Measurements from ENCODE around the gene OR6S1. TPM values are rescaled to one million over a fixed set of nuclear protein-coding genes. Genes with fewer than 3 reads are reported as not detected.
"Not testable (repeated sequence)": the region's sequence is repeated elsewhere in the genome, so short reads cannot be mapped to it uniquely, and the experiment has no call there.

OR6S1 gene
- total RNA-seq, 1 experiment from 2014 or later, result not detected

DNA sequence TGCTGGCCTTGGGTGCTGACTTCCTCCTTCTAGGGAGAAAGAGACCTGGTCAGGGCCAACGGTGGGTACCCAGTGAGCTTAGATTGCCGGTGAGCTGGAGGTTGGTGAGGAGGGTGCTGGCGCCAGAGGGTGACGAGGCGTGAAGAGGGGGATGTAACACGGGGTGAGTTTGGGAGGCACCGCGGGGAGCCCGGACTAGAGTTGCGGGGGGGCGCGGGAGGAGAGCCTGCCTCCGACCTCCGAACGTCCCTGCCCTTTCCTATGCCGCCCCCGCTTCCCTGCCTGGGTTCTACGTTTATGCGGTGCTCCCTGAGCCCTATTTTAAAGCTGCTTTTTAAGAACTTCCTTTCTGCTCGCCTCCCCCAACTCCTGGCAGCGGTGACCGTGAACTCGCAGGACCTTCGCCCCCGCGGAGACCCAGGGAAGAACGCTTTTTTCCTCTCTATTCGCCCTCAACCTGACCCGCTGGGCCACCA is 18.6 kb downstream of the OR6S1 start:
- H3K4me1 ChIP-seq (ENCODE audit: low read length), result peaks cover 18% of the 10 kb centered on the region; the same call in 1 of the 2 replicates
- H3K79me2 ChIP-seq (ENCODE audit: low read length), result no peaks in the 10 kb centered on the region
- DNase-seq, result no peak
- H3K36me3 ChIP-seq (ENCODE audit: insufficient read depth, low read length), result no peaks in the 10 kb centered on the region
- H2AFZ ChIP-seq (ENCODE audit: low read length), result 0 out of 2 replicates have a peak overlapping the region, but pooled peaks have one; percentile 38
- no peaks in the 10 kb centered on the region for H3K9me2 ChIP-seq (replicated peaks; ENCODE audit: insufficient read depth, low read length)
- no peak overlapping the region for H3K27ac ChIP-seq (ENCODE audit: low read length)
- no peaks in the 10 kb centered on the region for H4K20me1 ChIP-seq (ENCODE audit: insufficient read depth, low read depth, low read length)
- H3K9ac ChIP-seq (ENCODE audit: low read length), result peak overlapping the region; percentile 18; the same call in 1 of the 2 replicates
- H3K27me3 ChIP-seq (ENCODE audit: low read length), result no peaks in the 10 kb centered on the region
- H3K4me2 ChIP-seq (ENCODE audit: low read depth, low read length, poor library complexity, severe bottlenecking), result peak overlapping the region; percentile 20
- peak overlapping the region; percentile 44; the same call in 1 of the 2 replicates for H3K4me3 ChIP-seq (ENCODE audit: low read length)
- no peaks in the 10 kb centered on the region for H3K9me3 ChIP-seq (ENCODE audit: low read length)

- no peaks in the 10 kb centered on the region for H3K9me3 ChIP-seq (ENCODE audit: low read length)
- no peak overlapping the region for H2AFZ ChIP-seq (ENCODE audit: low read length)
- no peaks in the 10 kb centered on the region for H3K9me2 ChIP-seq (replicated peaks; ENCODE audit: insufficient read depth, low read length)
- H3K27ac ChIP-seq (ENCODE audit: low read length), result no peak overlapping the region
- no peaks in the 10 kb centered on the region for H3K79me2 ChIP-seq (ENCODE audit: low read length)
- no peak for DNase-seq
- H3K4me1 ChIP-seq (ENCODE audit: low read length), result peaks cover 21% of the 10 kb centered on the region; the same call in 1 of the 2 replicates
- no peaks in the 10 kb centered on the region for H3K27me3 ChIP-seq (ENCODE audit: low read length)
- no peaks in the 10 kb centered on the region for H4K20me1 ChIP-seq (ENCODE audit: insufficient read depth, low read depth, low read length)
- H3K4me3 ChIP-seq (ENCODE audit: low read length), result no peak overlapping the region
- H3K9ac ChIP-seq (ENCODE audit: low read length), result no peak overlapping the region
- H3K36me3 ChIP-seq (ENCODE audit: insufficient read depth, low read length), result no peaks in the 10 kb centered on the region
- no peak overlapping the region for H3K4me2 ChIP-seq (ENCODE audit: low read depth, low read length, poor library complexity, severe bottlenecking)
Measured at GRCh38 chr14:20620798-20621478, 20.6 kb downstream of the OR6S1 start.

DNA sequence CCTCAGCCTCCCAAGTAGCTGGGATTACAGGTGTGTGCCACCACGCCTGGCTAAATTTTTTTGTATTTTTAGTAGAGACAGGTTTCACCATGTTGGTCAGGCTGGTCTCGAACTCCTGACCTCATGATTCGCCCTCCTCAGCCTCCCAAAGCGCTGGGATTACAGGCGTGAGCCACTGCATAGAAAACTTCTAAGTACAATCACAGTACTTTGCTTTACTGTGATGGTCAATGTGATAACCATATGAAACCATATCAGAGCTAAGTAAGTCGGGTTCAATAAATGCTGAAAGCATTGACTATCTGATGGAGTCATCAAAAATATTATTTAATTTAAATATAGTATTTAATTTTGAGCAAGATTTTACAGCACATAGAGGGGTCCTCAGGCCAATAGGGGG is 21.8 kb downstream of the OR6S1 start:
- not testable (repeated sequence) for H3K36me3 ChIP-seq (ENCODE audit: insufficient read depth, low read length); H3K27ac ChIP-seq (ENCODE audit: low read length); H3K4me3 ChIP-seq (ENCODE audit: low read length); H4K20me1 ChIP-seq (ENCODE audit: insufficient read depth, low read depth, low read length); H3K9me2 ChIP-seq (replicated peaks; ENCODE audit: insufficient read depth, low read length); H3K27me3 ChIP-seq (ENCODE audit: low read length); H3K4me2 ChIP-seq (ENCODE audit: low read depth, low read length, poor library complexity, severe bottlenecking); H3K79me2 ChIP-seq (ENCODE audit: low read length); H3K9me3 ChIP-seq (ENCODE audit: low read length); H2AFZ ChIP-seq (ENCODE audit: low read length); H3K9ac ChIP-seq (ENCODE audit: low read length); DNase-seq
- peaks cover 24% of the 10 kb centered on the region for H3K4me1 ChIP-seq (ENCODE audit: low read length)

DNA sequence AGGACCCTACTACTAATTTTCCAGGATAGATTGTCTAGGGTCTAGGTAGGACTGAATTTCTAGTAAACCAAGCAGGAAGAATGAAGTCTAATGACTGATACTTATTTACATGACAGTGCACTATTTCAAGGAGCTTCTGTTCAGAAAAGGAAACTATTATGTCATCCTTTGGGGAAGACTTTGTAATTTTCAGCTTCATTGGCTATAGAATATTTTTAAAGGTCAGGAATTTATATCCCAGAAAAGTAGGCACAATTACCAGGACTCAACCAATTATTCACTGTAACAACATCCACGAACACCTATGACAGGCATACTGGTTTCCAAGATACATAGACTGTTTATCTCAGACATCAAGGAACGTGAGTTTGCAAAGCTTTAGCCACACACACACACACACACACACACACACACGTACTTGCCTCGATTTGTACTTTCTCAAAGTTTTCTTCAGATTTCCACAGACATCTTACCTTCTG is 23.2 kb downstream of the OR6S1 start:
- H3K9me3 ChIP-seq (ENCODE audit: low read length), result no peaks in the 10 kb centered on the region
- no peak overlapping the region for H3K27ac ChIP-seq (ENCODE audit: low read length)
- no peak for DNase-seq
- no peaks in the 10 kb centered on the region for H3K79me2 ChIP-seq (ENCODE audit: low read length)
- peaks cover 31% of the 10 kb centered on the region for H3K4me1 ChIP-seq (ENCODE audit: low read length)
- H2AFZ ChIP-seq (ENCODE audit: low read length), result no peak overlapping the region
- no peak overlapping the region for H3K9ac ChIP-seq (ENCODE audit: low read length)
- no peaks in the 10 kb centered on the region for H3K36me3 ChIP-seq (ENCODE audit: insufficient read depth, low read length)
- no peak overlapping the region for H3K4me2 ChIP-seq (ENCODE audit: low read depth, low read length, poor library complexity, severe bottlenecking)
- H4K20me1 ChIP-seq (ENCODE audit: insufficient read depth, low read depth, low read length), result no peaks in the 10 kb centered on the region
- H3K9me2 ChIP-seq (replicated peaks; ENCODE audit: insufficient read depth, low read length), result no peaks in the 10 kb centered on the region
- no peak overlapping the region for H3K4me3 ChIP-seq (ENCODE audit: low read length)
- no peaks in the 10 kb centered on the region for H3K27me3 ChIP-seq (ENCODE audit: low read length)

DNA sequence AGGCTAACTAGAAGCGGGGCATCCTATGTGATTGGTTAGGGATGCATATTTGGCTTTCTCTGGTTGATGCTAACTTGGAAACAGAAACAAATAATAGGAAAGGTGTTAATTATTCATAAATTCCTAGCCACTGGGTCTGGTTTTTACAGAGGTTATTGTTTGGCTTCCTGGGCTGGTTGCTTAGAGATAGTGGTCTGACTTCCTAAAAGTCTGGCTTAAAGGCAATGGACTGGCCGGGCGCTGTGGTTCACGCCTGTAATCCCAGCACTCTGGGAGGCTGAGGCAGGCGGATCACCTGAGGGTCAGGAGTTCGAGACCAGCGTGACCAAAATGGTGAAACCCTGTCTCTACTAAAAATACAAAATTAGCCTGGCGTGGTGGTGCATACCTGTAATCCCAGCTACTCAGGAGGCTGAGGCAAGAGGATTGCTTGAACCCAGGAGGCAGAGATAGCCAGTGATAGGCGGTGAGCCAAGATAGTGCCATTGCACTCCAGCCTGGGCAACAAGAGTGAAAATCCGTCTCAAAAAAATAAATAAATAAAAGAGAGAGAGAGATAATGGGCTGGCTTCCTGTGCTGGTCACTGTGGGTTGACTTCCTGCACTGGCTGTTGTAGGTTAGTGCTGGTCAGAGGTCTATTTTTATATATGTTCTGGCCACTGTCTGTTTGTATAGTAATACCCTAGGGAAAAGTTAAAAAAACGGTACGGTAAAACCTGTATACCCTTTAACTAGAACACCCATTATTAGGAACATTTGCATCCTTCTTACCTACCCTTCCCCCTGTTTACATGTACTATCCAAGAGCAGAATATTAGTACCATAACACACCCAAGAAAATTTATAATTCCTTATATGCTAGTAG is 24.1 kb downstream of the OR6S1 start:
- Histone ChIP-seq H3K79me2 (ENCODE audit: low read length) (no peaks in the 10 kb centered on the region), H3K4me3 (ENCODE audit: low read length) (no peak overlapping the region), H4K20me1 (ENCODE audit: insufficient read depth, low read depth, low read length) (no peaks in the 10 kb centered on the region), H3K9me3 (ENCODE audit: low read length) (no peaks in the 10 kb centered on the region), H2AFZ (ENCODE audit: low read length) (no peak overlapping the region), H3K4me2 (ENCODE audit: low read depth, low read length, poor library complexity, severe bottlenecking) (no peak overlapping the region), H3K27ac (ENCODE audit: low read length) (no peak overlapping the region), H3K36me3 (ENCODE audit: insufficient read depth, low read length) (no peaks in the 10 kb centered on the region), H3K27me3 (ENCODE audit: low read length) (no peaks in the 10 kb centered on the region), H3K9ac (ENCODE audit: low read length) (no peak overlapping the region), H3K4me1 (ENCODE audit: low read length) (peaks cover 32% of the 10 kb centered on the region), H3K9me2 (replicated peaks; ENCODE audit: insufficient read depth, low read length) (no peaks in the 10 kb centered on the region)
- DNase-seq, result no peak

DNA sequence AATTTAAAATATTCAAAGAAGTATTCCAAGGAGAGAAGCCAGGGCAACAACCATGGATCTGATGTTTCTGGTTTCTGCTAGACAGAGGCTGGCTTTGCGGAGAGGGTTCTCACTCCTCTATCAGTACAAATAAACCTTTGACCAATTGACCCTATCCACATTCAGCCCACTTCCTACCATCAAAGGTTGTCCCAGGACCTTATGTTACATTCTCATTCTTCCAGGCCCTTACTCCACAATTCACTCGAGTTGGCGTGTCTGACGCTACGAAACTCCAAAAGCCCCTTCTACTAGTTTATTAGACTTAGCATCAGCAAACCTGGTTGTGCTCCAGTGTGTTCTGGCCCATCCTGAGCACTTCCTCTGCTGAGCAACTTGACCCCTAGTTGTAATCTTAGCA is 25.5 kb downstream of the OR6S1 start:
- Histone ChIP-seq H3K4me1 (ENCODE audit: low read length) (peaks cover 43% of the 10 kb centered on the region), H3K27ac (ENCODE audit: low read length) (no peak overlapping the region), H3K36me3 (ENCODE audit: insufficient read depth, low read length) (no peaks in the 10 kb centered on the region), H3K9me3 (ENCODE audit: low read length) (no peaks in the 10 kb centered on the region), H4K20me1 (ENCODE audit: insufficient read depth, low read depth, low read length) (no peaks in the 10 kb centered on the region), H3K9me2 (replicated peaks; ENCODE audit: insufficient read depth, low read length) (no peaks in the 10 kb centered on the region), H3K79me2 (ENCODE audit: low read length) (no peaks in the 10 kb centered on the region), H3K4me3 (ENCODE audit: low read length) (no peak overlapping the region), H2AFZ (ENCODE audit: low read length) (no peak overlapping the region), H3K4me2 (ENCODE audit: low read depth, low read length, poor library complexity, severe bottlenecking) (no peak overlapping the region), H3K27me3 (ENCODE audit: low read length) (no peaks in the 10 kb centered on the region), H3K9ac (ENCODE audit: low read length) (no peak overlapping the region)
- no peak for DNase-seq

DNA sequence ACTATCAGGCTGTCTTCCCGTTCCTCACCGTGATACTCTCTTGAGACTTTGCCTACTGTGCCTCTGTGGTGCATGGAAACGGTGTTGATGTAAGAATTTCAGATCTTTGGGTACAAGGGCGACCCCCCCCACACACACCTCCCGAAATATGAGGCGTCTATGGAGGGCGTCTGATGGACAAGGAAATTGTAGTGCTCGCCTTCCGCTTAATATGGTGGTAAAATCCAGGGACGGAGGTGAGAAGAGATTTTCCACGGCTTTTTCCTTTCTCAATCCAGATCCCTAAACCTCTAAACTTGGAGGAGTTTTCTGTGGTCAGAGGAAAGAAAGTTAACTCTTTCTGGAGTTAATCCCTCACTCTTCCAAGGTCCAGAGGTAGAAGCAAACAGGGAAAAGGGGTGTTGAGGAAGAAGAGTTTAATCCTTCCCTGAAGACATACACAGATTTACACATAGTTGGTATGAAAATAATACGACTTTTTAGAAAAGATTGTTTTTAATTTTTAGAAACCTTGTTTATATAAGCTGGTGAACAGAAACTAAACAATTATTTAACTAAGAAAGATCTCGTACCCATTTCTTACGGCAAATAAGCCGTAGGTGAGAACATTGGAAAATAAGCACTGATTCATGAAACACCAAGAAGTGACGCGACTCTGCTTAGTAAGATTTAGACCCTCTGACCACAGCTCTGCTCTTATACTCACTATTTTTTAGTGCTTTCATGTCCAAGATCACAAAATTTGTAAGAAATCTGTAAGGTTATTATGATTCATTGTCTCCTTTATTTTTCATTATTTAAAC is 27.3 kb downstream of the OR6S1 start:
- Histone ChIP-seq H3K36me3 (ENCODE audit: insufficient read depth, low read length) (no peaks in the 10 kb centered on the region), H3K9me3 (ENCODE audit: low read length) (no peaks in the 10 kb centered on the region), H3K4me3 (ENCODE audit: low read length) (peak overlapping the region; percentile 75), H3K4me2 (ENCODE audit: low read depth, low read length, poor library complexity, severe bottlenecking) (peak overlapping the region; percentile 90), H3K9ac (ENCODE audit: low read length) (peak overlapping the region; percentile 63), H2AFZ (ENCODE audit: low read length) (peak overlapping the region; percentile 84), H3K79me2 (ENCODE audit: low read length) (no peaks in the 10 kb centered on the region), H3K27ac (ENCODE audit: low read length) (no peak overlapping the region), H3K27me3 (ENCODE audit: low read length) (no peaks in the 10 kb centered on the region), H3K9me2 (replicated peaks; ENCODE audit: insufficient read depth, low read length) (no peaks in the 10 kb centered on the region), H4K20me1 (ENCODE audit: insufficient read depth, low read depth, low read length) (no peaks in the 10 kb centered on the region), H3K4me1 (ENCODE audit: low read length) (peaks cover 53% of the 10 kb centered on the region)
- DNase-seq, result peak; percentile 59
